GM23338 (cell line): ENCODE data around the gene KCNIP2. TPM values are rescaled to one million over a fixed set of nuclear protein-coding genes. Genes with fewer than 3 reads are reported as not detected.

ENCODE experiments used
- ATAC-seq: fragments of 200-7000 bp; cut with Tn5 transposase; 3 replicates; pipeline ENCODE4 v1.9.1; 2020
- DNase-seq: peaks from one replicate; pipeline ENCODE4 v3.0.0-alpha.2; 2015; ENCODE audit warnings: low spot score
- H2AFZ ChIP-seq: fragments of 200-600 bp; sonication (generic); 2 replicates; pipeline ENCODE4 v1.8.0; 2016; ENCODE audit warnings: antibody characterized with exemption, mild to moderate bottlenecking, moderate library complexity
- H3F3A ChIP-seq: fragments of 200-600 bp; sonication (generic); replicated peaks from 2 replicates; pipeline ENCODE4 v1.8.0; 2017; ENCODE audit warnings: antibody characterized with exemption, mixed run types, low read depth
- H3K27ac ChIP-seq: fragments of 200-600 bp; sonication (generic); 2 replicates; pipeline ENCODE4 v1.6.1; 2016; ENCODE audit warnings: low read depth
- H3K27me3 ChIP-seq: fragments of 200-600 bp; sonication (generic); 2 replicates; pipeline ENCODE4 v1.8.0; 2016; ENCODE audit warnings: mild to moderate bottlenecking, mixed run types, moderate library complexity; ENCODE audit not compliant: insufficient read depth
- H3K36me3 ChIP-seq: fragments of 200-600 bp; sonication (generic); 2 replicates; pipeline ENCODE4 v1.8.0; 2016; ENCODE audit warnings: mild to moderate bottlenecking; ENCODE audit not compliant: insufficient read depth
- H3K4me1 ChIP-seq: fragments of 200-600 bp; sonication (generic); 2 replicates; pipeline ENCODE4 v1.8.0; 2016; ENCODE audit warnings: mild to moderate bottlenecking, moderate library complexity; ENCODE audit not compliant: insufficient read depth
- H3K4me2 ChIP-seq: fragments of 200-600 bp; sonication (generic); 2 replicates; pipeline ENCODE4 v1.7.1; 2017; ENCODE audit warnings: mixed run types
- H3K4me3 ChIP-seq: fragments of 200-600 bp; sonication (generic); 2 replicates; pipeline ENCODE4 v1.6.1; 2016; ENCODE audit warnings: mixed run types
- H3K79me2 ChIP-seq: fragments of 200-600 bp; sonication (generic); replicated peaks from 2 replicates; pipeline ENCODE4 v1.8.0; 2017; ENCODE audit warnings: mild to moderate bottlenecking; ENCODE audit not compliant: insufficient read depth
- H3K9me2 ChIP-seq: fragments of 200-600 bp; sonication (generic); 2 replicates; pipeline ENCODE4 v1.8.0; 2017; ENCODE audit not compliant: insufficient read depth
- H4K20me1 ChIP-seq: fragments of 200-600 bp; sonication (generic); replicated peaks from 2 replicates; pipeline ENCODE4 v1.8.0; 2017; ENCODE audit warnings: mild to moderate bottlenecking; ENCODE audit not compliant: insufficient read depth
- H3K27ac Mint-ChIP-seq: 2 replicates; pipeline ENCODE4 v1.8.0; 2020; ENCODE audit warnings: inconsistent platforms, mild to moderate bottlenecking, moderate library complexity, mixed read lengths
- H3K27me3 Mint-ChIP-seq: 3 replicates; pipeline ENCODE4 v1.8.0; 2022; ENCODE audit warnings: low read depth, mild to moderate bottlenecking, moderate library complexity, mixed read lengths, inconsistent platforms; ENCODE audit not compliant: insufficient read depth, poor library complexity
- H3K36me3 Mint-ChIP-seq: 3 replicates; pipeline ENCODE4 v1.8.0; 2021; ENCODE audit warnings: low read depth, mild to moderate bottlenecking, inconsistent platforms, moderate library complexity, mixed read lengths
- H3K4me1 Mint-ChIP-seq: 3 replicates; pipeline ENCODE4 v1.8.0; 2020; ENCODE audit warnings: mild to moderate bottlenecking, inconsistent platforms, mixed read lengths
- H3K4me3 Mint-ChIP-seq: 3 replicates; pipeline ENCODE4 v1.8.0; 2021; ENCODE audit warnings: moderate library complexity, mild to moderate bottlenecking, inconsistent platforms, mixed read lengths
- H3K9me3 Mint-ChIP-seq: 3 replicates; pipeline ENCODE4 v1.8.0; 2020; ENCODE audit warnings: moderate library complexity, mild to moderate bottlenecking, inconsistent platforms, mixed read lengths
- CREB1 ChIP-seq: fragments of 250-450 bp; sonication (Bioruptor Pico); IDR thresholded peaks from 2 replicates; pipeline ENCODE4 v1.5.0; 2020; ENCODE audit warnings: low read depth, mild to moderate bottlenecking, moderate library complexity
- CTCF ChIP-seq, 2 experiments: fragments of 200-600 bp in 1 of 2; sonication (generic) in 1 of 2; conservative IDR thresholded peaks; 2 replicates each; pipeline versions ENCODE4 v1.5.1 to v1.6.1; 2016 to 2017; ENCODE audit warnings: antibody characterized with exemption in 2 of 2, low read depth in 2 of 2, mild to moderate bottlenecking in 2 of 2, moderate library complexity in 1 of 2
- ETS1 ChIP-seq: IDR thresholded peaks from 2 replicates; pipeline ENCODE4 v1.6.1; 2016; ENCODE audit warnings: antibody characterized with exemption
- EZH2 ChIP-seq: fragments of 200-600 bp; sonication (generic); IDR thresholded peaks from one replicate; pipeline ENCODE4 v1.8.0; 2017; ENCODE audit warnings: antibody characterized with exemption, mild to moderate bottlenecking, low read depth; ENCODE audit not compliant: unreplicated experiment
- JUNB ChIP-seq: IDR thresholded peaks from one replicate; pipeline ENCODE4 v1.6.1; 2016; ENCODE audit warnings: antibody characterized with exemption; ENCODE audit not compliant: unreplicated experiment
- NANOG ChIP-seq: IDR thresholded peaks from 2 replicates; pipeline ENCODE4 v1.6.1; 2016; ENCODE audit warnings: antibody characterized with exemption, borderline replicate concordance
- POLR2AphosphoS5 ChIP-seq: IDR thresholded peaks from 2 replicates; pipeline ENCODE4 v1.6.1; 2016; ENCODE audit warnings: antibody characterized with exemption, low read depth
- STAT1 ChIP-seq: IDR thresholded peaks from one replicate; pipeline ENCODE4 v1.6.1; 2016; ENCODE audit warnings: antibody characterized with exemption; ENCODE audit not compliant: unreplicated experiment
- ZNF331 ChIP-seq: fragments of 250-450 bp; sonication (Bioruptor Pico); IDR thresholded peaks from 2 replicates; pipeline ENCODE4 v1.5.0; 2020; ENCODE audit warnings: low read depth, mild to moderate bottlenecking, moderate library complexity
- polyA plus RNA-seq: library from polyadenylated mRNA; unstranded; fragments of >200 nt; fragmentation: Nextera tagmentation; extraction: Ambion mirVana; gene quantifications from 2 replicates; pipeline ENCODE4 v1.2.1, GENCODE V29; 2016
- total RNA-seq: library from RNA; depleted of rRNA; stranded (reverse); fragments of >200 nt; shearing (Covaris generic); gene quantifications from 2 replicates; pipeline ENCODE4 v1.2.3, GENCODE V29; 2014

Gene KCNIP2
- total and polyA plus RNA-seq, 2 experiments from 2014 or later, result 2.2 to 2.6 TPM

- TF ChIP-seq JUNB (no peak), ZNF331 (CRISPR knock-in tag) (no peak)
Observed at GRCh38 chr10:101892782-101893391, 49.3 kb upstream of the KCNIP2 start (continued).

- Histone ChIP-seq H3K9me2 (no peaks in the 10 kb centered on the region), H2AFZ (no peak overlapping the region), H3K4me2 (no peak overlapping the region), H3K27ac (no peak overlapping the region), H3K36me3 (no peaks in the 10 kb centered on the region), H3F3A (no peaks in the 10 kb centered on the region), H3K79me2 (no peaks in the 10 kb centered on the region), H3K4me3 (no peak overlapping the region), H4K20me1 (no peaks in the 10 kb centered on the region), H3K4me1 (no peaks in the 10 kb centered on the region), H3K27me3 (no peaks in the 10 kb centered on the region)
- H3K9me3 Mint-ChIP-seq, result no peaks in the 10 kb centered on the region; the same call in 2 of the 3 replicates
- peak; percentile 94 for DNase-seq
- TF ChIP-seq CTCF (conservative IDR thresholded peaks at IDR 0.05; ENCODE audit: low read depth in 2 of 2), result peak; percentile 85 to 98
- no peak for TF ChIP-seq NANOG
- peak; percentile 95 for ATAC-seq
- H3K27me3 Mint-ChIP-seq, result peaks cover 2% of the 10 kb centered on the region
- H3K36me3 Mint-ChIP-seq, result no peaks in the 10 kb centered on the region
- no peak overlapping the region for H3K27ac Mint-ChIP-seq
- H3K4me1 Mint-ChIP-seq, result no peaks in the 10 kb centered on the region
- H3K4me3 Mint-ChIP-seq, result no peak overlapping the region
Observed at GRCh38 chr10:101889256-101890210, 45.9 kb upstream of the KCNIP2 start.

- Mint-ChIP-seq H3K9me3 (no peaks in the 10 kb centered on the region; the same call in 2 of the 3 replicates), H3K27me3 (no peaks in the 10 kb centered on the region), H3K4me1 (no peaks in the 10 kb centered on the region), H3K4me3 (no peak overlapping the region), H3K27ac (no peak overlapping the region), H3K36me3 (no peaks in the 10 kb centered on the region)
- no peaks in the 10 kb centered on the region for H3F3A ChIP-seq
- ATAC-seq (no peak), DNase-seq (no peak)
- H3K36me3 ChIP-seq, result no peaks in the 10 kb centered on the region
- no peaks in the 10 kb centered on the region for H4K20me1 ChIP-seq
- no peak overlapping the region for H3K4me2 ChIP-seq
- no peaks in the 10 kb centered on the region for H3K9me2 ChIP-seq
- H3K4me3 ChIP-seq, result no peak overlapping the region
- no peak overlapping the region for H3K27ac ChIP-seq
- H2AFZ ChIP-seq, result no peak overlapping the region
- H3K27me3 ChIP-seq, result no peaks in the 10 kb centered on the region
- H3K79me2 ChIP-seq, result no peaks in the 10 kb centered on the region
- H3K4me1 ChIP-seq, result no peaks in the 10 kb centered on the region
- TF ChIP-seq CREB1 (CRISPR knock-in tag) (no peak), ETS1 (no peak), STAT1 (no peak), EZH2 (no peak), POLR2AphosphoS5 (no peak)
Observed at GRCh38 chr10:101888251-101888949, 44.8 kb upstream of the KCNIP2 start.
